ENCODE data around the gene SMCO4. TPM values are rescaled to one million over a fixed set of nuclear protein-coding genes. Genes with fewer than 3 reads are reported as not detected.

The SMCO4 gene
- polyA plus RNA-seq, 1 donor from 2014 or later: 8.0 TPM

- H3K4me1 Mint-ChIP-seq: no peaks in the 10 kb centered on the region
- H3K4me3 Mint-ChIP-seq: no peak overlapping the region
- H3K9me3 Mint-ChIP-seq: no peaks in the 10 kb centered on the region
- no peak overlapping the region for H3K27ac Mint-ChIP-seq
- peaks cover 5% of the 10 kb centered on the region for H3K27me3 Mint-ChIP-seq
- H3K36me3 Mint-ChIP-seq: no peaks in the 10 kb centered on the region
These were observed 27.7 kb upstream of the SMCO4 start for GRCh38 chr11:93570759-93571413.

- peaks cover 4% of the 10 kb centered on the region for H3K27me3 Mint-ChIP-seq
- no peak overlapping the region for H3K27ac Mint-ChIP-seq
- no peak overlapping the region for H3K4me3 Mint-ChIP-seq
- H3K9me3 Mint-ChIP-seq: no peaks in the 10 kb centered on the region
- no peaks in the 10 kb centered on the region for H3K36me3 Mint-ChIP-seq
- H3K4me1 Mint-ChIP-seq: no peaks in the 10 kb centered on the region
These were observed 26.3 kb upstream of the SMCO4 start for GRCh38 chr11:93569496-93569895.

GRCh38 chr11:93568726-93569125, 25.5 kb upstream of the SMCO4 start:
- no peaks in the 10 kb centered on the region for H3K36me3 Mint-ChIP-seq
- H3K27me3 Mint-ChIP-seq: peaks cover 4% of the 10 kb centered on the region
- H3K4me1 Mint-ChIP-seq: no peaks in the 10 kb centered on the region
- H3K27ac Mint-ChIP-seq: no peak overlapping the region
- no peaks in the 10 kb centered on the region for H3K9me3 Mint-ChIP-seq
- H3K4me3 Mint-ChIP-seq: no peak overlapping the region

GRCh38 chr11:93567401-93567895, 24.3 kb upstream of the SMCO4 start:
- H3K4me3 Mint-ChIP-seq: no peak overlapping the region
- H3K4me1 Mint-ChIP-seq: no peaks in the 10 kb centered on the region
- H3K36me3 Mint-ChIP-seq: no peaks in the 10 kb centered on the region
- no peak overlapping the region for H3K27ac Mint-ChIP-seq
- H3K27me3 Mint-ChIP-seq: peaks cover 4% of the 10 kb centered on the region
- H3K9me3 Mint-ChIP-seq: no peaks in the 10 kb centered on the region

- no peaks in the 10 kb centered on the region for H3K4me1 Mint-ChIP-seq
- no peaks in the 10 kb centered on the region for H3K9me3 Mint-ChIP-seq
- H3K27me3 Mint-ChIP-seq: peaks cover 4% of the 10 kb centered on the region
- no peak overlapping the region for H3K27ac Mint-ChIP-seq
- no peak overlapping the region for H3K4me3 Mint-ChIP-seq
- H3K36me3 Mint-ChIP-seq: no peaks in the 10 kb centered on the region
These were observed 21.7 kb upstream of the SMCO4 start for GRCh38 chr11:93564895-93565294.

- H3K4me1 Mint-ChIP-seq: no peaks in the 10 kb centered on the region
- H3K27me3 Mint-ChIP-seq: peaks cover 3% of the 10 kb centered on the region
- H3K4me3 Mint-ChIP-seq: no peak overlapping the region
- H3K9me3 Mint-ChIP-seq: no peaks in the 10 kb centered on the region
- no peak overlapping the region for H3K27ac Mint-ChIP-seq
- no peaks in the 10 kb centered on the region for H3K36me3 Mint-ChIP-seq
These were observed 20.7 kb upstream of the SMCO4 start for GRCh38 chr11:93563857-93564256.

- H3K36me3 Mint-ChIP-seq: no peaks in the 10 kb centered on the region
- no peaks in the 10 kb centered on the region for H3K9me3 Mint-ChIP-seq
- no peaks in the 10 kb centered on the region for H3K4me1 Mint-ChIP-seq
- H3K4me3 Mint-ChIP-seq: no peak overlapping the region
- no peaks in the 10 kb centered on the region for H3K27me3 Mint-ChIP-seq
- H3K27ac Mint-ChIP-seq: no peak overlapping the region
These were observed 17.2 kb upstream of the SMCO4 start for GRCh38 chr11:93560199-93560932.

GRCh38 chr11:93559681-93560080, 16.5 kb upstream of the SMCO4 start:
- no peaks in the 10 kb centered on the region for H3K9me3 Mint-ChIP-seq
- H3K27ac Mint-ChIP-seq: no peak overlapping the region
- H3K27me3 Mint-ChIP-seq: peaks cover 2% of the 10 kb centered on the region
- no peaks in the 10 kb centered on the region for H3K4me1 Mint-ChIP-seq
- H3K4me3 Mint-ChIP-seq: no peak overlapping the region
- no peaks in the 10 kb centered on the region for H3K36me3 Mint-ChIP-seq

GRCh38 chr11:93552874-93553273, 9.7 kb upstream of the SMCO4 start:
- Mint-ChIP-seq H3K4me3 (no peak overlapping the region), H3K27me3 (peaks cover 10% of the 10 kb centered on the region), H3K27ac (no peak overlapping the region), H3K36me3 (no peaks in the 10 kb centered on the region), H3K4me1 (peaks cover 2 to 12% (median 4%) of the 10 kb centered on the region in 3 donors), H3K9me3 (no peaks in the 10 kb centered on the region)

GRCh38 chr11:93549976-93550375, 6.8 kb upstream of the SMCO4 start:
- H3K4me1 Mint-ChIP-seq: peaks cover 2 to 12% (median 4%) of the 10 kb centered on the region in 3 donors
- H3K27ac Mint-ChIP-seq: no peak overlapping the region
- no peaks in the 10 kb centered on the region for H3K36me3 Mint-ChIP-seq
- H3K4me3 Mint-ChIP-seq: no peak overlapping the region
- no peaks in the 10 kb centered on the region for H3K9me3 Mint-ChIP-seq
- peaks cover 7% of the 10 kb centered on the region for H3K27me3 Mint-ChIP-seq

- no peaks in the 10 kb centered on the region for H3K9me3 Mint-ChIP-seq
- H3K27ac Mint-ChIP-seq: no peak overlapping the region
- no peaks in the 10 kb centered on the region for H3K36me3 Mint-ChIP-seq
- H3K4me1 Mint-ChIP-seq: peaks cover 2 to 13% (median 5%) of the 10 kb centered on the region in 3 donors
- peaks cover 4% of the 10 kb centered on the region for H3K27me3 Mint-ChIP-seq
- peak overlapping the region in 2 of 4 donors; percentile 67 to 83 for H3K4me3 Mint-ChIP-seq
These were observed 5.6 kb upstream of the SMCO4 start for GRCh38 chr11:93548679-93549319.

- H3K36me3 Mint-ChIP-seq: no peaks in the 10 kb centered on the region
These were observed 4.6 kb upstream of the SMCO4 start for GRCh38 chr11:93547773-93548172.

GRCh38 chr11:93547028-93547427, 3.8 kb upstream of the SMCO4 start:
- H3K4me3 Mint-ChIP-seq: peak overlapping the region in 1 of 4 donors; percentile 38
- no peaks in the 10 kb centered on the region for H3K36me3 Mint-ChIP-seq
- peak overlapping the region in 1 of 3 donors; percentile 13 for H3K27ac Mint-ChIP-seq
- peaks cover 4% of the 10 kb centered on the region for H3K27me3 Mint-ChIP-seq
- no peaks in the 10 kb centered on the region for H3K9me3 Mint-ChIP-seq
- peaks cover 8 to 21% (median 13%) of the 10 kb centered on the region in 3 donors for H3K4me1 Mint-ChIP-seq

More at GRCh38 chr11:93547773-93548172, 4.6 kb upstream of the SMCO4 start:
- H3K4me3 Mint-ChIP-seq: no peak overlapping the region
- H3K9me3 Mint-ChIP-seq: no peaks in the 10 kb centered on the region
- H3K4me1 Mint-ChIP-seq: peaks cover 5 to 18% (median 10%) of the 10 kb centered on the region in 3 donors
- H3K27ac Mint-ChIP-seq: no peak overlapping the region
- peaks cover 4% of the 10 kb centered on the region for H3K27me3 Mint-ChIP-seq

- Mint-ChIP-seq H3K27ac (no peak overlapping the region), H3K27me3 (peaks cover 2% of the 10 kb centered on the region), H3K36me3 (no peaks in the 10 kb centered on the region), H3K4me3 (peak overlapping the region in 2 of 4 donors; percentile 51 to 73), H3K4me1 (peaks cover 15 to 19% (median 16%) of the 10 kb centered on the region in 3 donors), H3K9me3 (no peaks in the 10 kb centered on the region)
These were observed 2.4 kb upstream of the SMCO4 start for GRCh38 chr11:93545566-93545965.

- H3K9me3 Mint-ChIP-seq: no peaks in the 10 kb centered on the region
- H3K4me3 Mint-ChIP-seq: peak overlapping the region; percentile 86 to 96 (median 93)
- H3K27ac Mint-ChIP-seq: no peak overlapping the region
- no peaks in the 10 kb centered on the region for H3K36me3 Mint-ChIP-seq
- H3K27me3 Mint-ChIP-seq: no peaks in the 10 kb centered on the region
- peaks cover 12 to 15% (median 13%) of the 10 kb centered on the region in 3 donors for H3K4me1 Mint-ChIP-seq
These were observed 371 bp downstream of the SMCO4 start for GRCh38 chr11:93542811-93543229.

Data from IgD-negative memory B cell (primary cell).